ENCODE data around the gene RPS17.

- TF ChIP-seq, protein P1, sequence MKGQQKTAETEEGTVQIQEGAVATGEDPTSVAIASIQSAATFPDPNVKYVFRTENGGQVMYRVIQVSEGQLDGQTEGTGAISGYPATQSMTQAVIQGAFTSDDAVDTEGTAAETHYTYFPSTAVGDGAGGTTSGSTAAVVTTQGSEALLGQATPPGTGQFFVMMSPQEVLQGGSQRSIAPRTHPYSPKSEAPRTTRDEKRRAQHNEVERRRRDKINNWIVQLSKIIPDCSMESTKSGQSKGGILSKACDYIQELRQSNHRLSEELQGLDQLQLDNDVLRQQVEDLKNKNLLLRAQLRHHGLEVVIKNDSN (IDR thresholded peaks at IDR 0.05): no peak
- TF ChIP-seq RAD21 (IDR thresholded peaks at IDR 0.05; ENCODE audit: low read depth): no peak
- no peak for TF ChIP-seq CEBPB (IDR thresholded peaks at IDR 0.05)
- TF ChIP-seq TCF12 (IDR thresholded peaks at IDR 0.05; ENCODE audit: low read depth): no peak
- TF ChIP-seq, protein P2, sequence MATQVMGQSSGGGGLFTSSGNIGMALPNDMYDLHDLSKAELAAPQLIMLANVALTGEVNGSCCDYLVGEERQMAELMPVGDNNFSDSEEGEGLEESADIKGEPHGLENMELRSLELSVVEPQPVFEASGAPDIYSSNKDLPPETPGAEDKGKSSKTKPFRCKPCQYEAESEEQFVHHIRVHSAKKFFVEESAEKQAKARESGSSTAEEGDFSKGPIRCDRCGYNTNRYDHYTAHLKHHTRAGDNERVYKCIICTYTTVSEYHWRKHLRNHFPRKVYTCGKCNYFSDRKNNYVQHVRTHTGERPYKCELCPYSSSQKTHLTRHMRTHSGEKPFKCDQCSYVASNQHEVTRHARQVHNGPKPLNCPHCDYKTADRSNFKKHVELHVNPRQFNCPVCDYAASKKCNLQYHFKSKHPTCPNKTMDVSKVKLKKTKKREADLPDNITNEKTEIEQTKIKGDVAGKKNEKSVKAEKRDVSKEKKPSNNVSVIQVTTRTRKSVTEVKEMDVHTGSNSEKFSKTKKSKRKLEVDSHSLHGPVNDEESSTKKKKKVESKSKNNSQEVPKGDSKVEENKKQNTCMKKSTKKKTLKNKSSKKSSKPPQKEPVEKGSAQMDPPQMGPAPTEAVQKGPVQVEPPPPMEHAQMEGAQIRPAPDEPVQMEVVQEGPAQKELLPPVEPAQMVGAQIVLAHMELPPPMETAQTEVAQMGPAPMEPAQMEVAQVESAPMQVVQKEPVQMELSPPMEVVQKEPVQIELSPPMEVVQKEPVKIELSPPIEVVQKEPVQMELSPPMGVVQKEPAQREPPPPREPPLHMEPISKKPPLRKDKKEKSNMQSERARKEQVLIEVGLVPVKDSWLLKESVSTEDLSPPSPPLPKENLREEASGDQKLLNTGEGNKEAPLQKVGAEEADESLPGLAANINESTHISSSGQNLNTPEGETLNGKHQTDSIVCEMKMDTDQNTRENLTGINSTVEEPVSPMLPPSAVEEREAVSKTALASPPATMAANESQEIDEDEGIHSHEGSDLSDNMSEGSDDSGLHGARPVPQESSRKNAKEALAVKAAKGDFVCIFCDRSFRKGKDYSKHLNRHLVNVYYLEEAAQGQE (IDR thresholded peaks at IDR 0.05; ENCODE audit: low read depth): no peak
- no peak for TF ChIP-seq NFIC (IDR thresholded peaks at IDR 0.05)
- TF ChIP-seq EP300 (IDR thresholded peaks at IDR 0.05; ENCODE audit: borderline replicate concordance): no peak
- no peak for TF ChIP-seq TAF1 (IDR thresholded peaks at IDR 0.05; ENCODE audit: low read depth)
- TF ChIP-seq YY1 (IDR thresholded peaks at IDR 0.05; ENCODE audit: low read depth): no peak
- no peak for TF ChIP-seq TEAD4 (IDR thresholded peaks at IDR 0.05)
- no peak for TF ChIP-seq FOXM1 (IDR thresholded peaks at IDR 0.05; ENCODE audit: borderline replicate concordance, low read depth)
- no peak for TF ChIP-seq EGR1 (IDR thresholded peaks at IDR 0.05)
- no peak for TF ChIP-seq MAX (IDR thresholded peaks at IDR 0.05)
- TF ChIP-seq CREB1 (IDR thresholded peaks at IDR 0.05; ENCODE audit: low read depth): no peak
Observed at GRCh38 chr15:82545002-82545401, 4.7 kb upstream of the RPS17 start.

All from Ishikawa (cell line).